Spleen (tissue), 11 donors: ENCODE measurements around the gene EXOC4. TPM values are rescaled to one million over a fixed set of nuclear protein-coding genes. Genes with fewer than 3 reads are reported as not detected.

Experiments
- DNase-seq: peaks from one replicate; pipeline ENCODE4 v3.0.0-alpha.2; 2020
- H3K27ac ChIP-seq, 8 donors: fragments of 200-600 bp; sonication (generic) in 7 of 8; 1 replicate in 4 of 8; 2 replicates in 4 of 8; pipeline versions ENCODE4 v1.5.0 to v1.8.0; 2016 to 2021; ENCODE audit warnings: inconsistent platforms in 4 of 8, mild to moderate bottlenecking in 4 of 8, moderate library complexity in 1 of 8
- H3K27me3 ChIP-seq, 7 donors: fragments of 200-600 bp; sonication (generic) in 6 of 7; replicated peaks in 1 of 7; 1 replicate in 4 of 7; 2 replicates in 3 of 7; pipeline versions ENCODE4 v1.5.0 to v1.8.0; 2016 to 2021; ENCODE audit warnings: inconsistent platforms in 3 of 7, mild to moderate bottlenecking in 1 of 7
- H3K36me3 ChIP-seq, 6 donors: fragments of 200-600 bp; sonication (generic) in 5 of 6; 1 replicate in 4 of 6; 2 replicates in 2 of 6; pipeline versions ENCODE4 v1.5.0 to v1.8.0; 2016 to 2021; ENCODE audit warnings: inconsistent platforms in 2 of 6
- H3K4me1 ChIP-seq, 6 donors: fragments of 200-600 bp; sonication (generic) in 5 of 6; 1 replicate in 3 of 6; 2 replicates in 3 of 6; pipeline versions ENCODE4 v1.5.0 to v1.8.0; 2016 to 2021; ENCODE audit warnings: inconsistent platforms in 3 of 6
- H3K4me3 ChIP-seq, 8 donors: fragments of 200-600 bp; sonication (generic) in 7 of 8; 1 replicate in 4 of 8; 2 replicates in 4 of 8; pipeline versions ENCODE4 v1.5.0 to v1.8.0; 2016 to 2021; ENCODE audit warnings: inconsistent platforms in 4 of 8, mild to moderate bottlenecking in 4 of 8, moderate library complexity in 2 of 8
- H3K9me3 ChIP-seq, 8 donors: fragments of 200-600 bp; sonication (generic) in 7 of 8; 1 replicate in 4 of 8; 2 replicates in 4 of 8; pipeline versions ENCODE4 v1.5.0 to v1.8.0; 2016 to 2021; ENCODE audit warnings: inconsistent platforms in 4 of 8
- CTCF ChIP-seq, 11 experiments: fragments of 200-600 bp in 7 of 11; fragments of 450-650 bp in 4 of 11; sonication (generic) in 4 of 11; IDR thresholded peaks in 8 of 11; conservative IDR thresholded peaks in 3 of 11; 1 replicate in 7 of 11; 2 replicates in 4 of 11; pipeline versions ENCODE4 v1.4.0 to v1.8.0; 2016 to 2021; ENCODE audit warnings: antibody characterized with exemption in 11 of 11, inconsistent platforms in 4 of 11, mild to moderate bottlenecking in 1 of 11
- POLR2A ChIP-seq, 3 donors: fragments of 450-650 bp; IDR thresholded peaks; one replicate each; pipeline ENCODE4 v1.5.1; 2017; ENCODE audit warnings: antibody characterized with exemption in 3 of 3, mild to moderate bottlenecking in 1 of 3
- POLR2AphosphoS5 ChIP-seq, 3 donors: sonication (generic); formaldehyde crosslinking; IDR thresholded peaks; one replicate each; pipeline ENCODE4 v1.5.1; 2017; ENCODE audit warnings: antibody characterized with exemption in 3 of 3
- WGBS, 5 donors: extraction: QIAGEN DNeasy Blood & Tissue Kit in 3 of 5; methylation state at CpG; one replicate each; pipeline versions ENCODE4 v1.1.5 to v1.1.7; 2013 to 2018; 5-methylcytosine and 5-hydroxymethylcytosine counted together
- intact Hi-C: fragments of 100-400 bp; cut with DNase I; formaldehyde crosslinking; loops from one replicate; pipeline ENCODE4 v1.15.0; 2023; ENCODE audit warnings: low total_unique reads
- polyA plus RNA-seq, 3 donors: library from polyadenylated mRNA; stranded (reverse); fragments of 200-250 nt; gene quantifications; one replicate each; pipeline ENCODE4 v1.2.1, GENCODE V29; 2013
- total RNA-seq, 7 donors: library from RNA; depleted of rRNA in 3 of 7; stranded (reverse); fragments of >200 nt in 3 of 7; fragmentation: NEBNext Ultra II Directional in 4 of 7; extraction: Animal tissue kit (Norgen Biotek cat#: 25700) in 4 of 7; gene quantifications; one replicate each; pipeline versions ENCODE4 v1.1.0 to v1.2.1, GENCODE V29; 2016 to 2021
- donor health status: healthy with polysubstance abuse.
- donor health status: DM: no; HTN: no; CAD: no; lungs with moderate emphysema.
- donor health status: DM: no; HTN: no; CAD: no.
- donor health status: Bipolar disorder and iron deficiency.
- donor health status: healthy.
- donor health status: DM: no; HTN: no; CAD: no.
- donor health status: DM: yes; HTN: yes; CAD: no.

EXOC4 gene
- total and polyA plus RNA-seq, 10 donors: 14.1 to 138 (median 102) TPM

DNA sequence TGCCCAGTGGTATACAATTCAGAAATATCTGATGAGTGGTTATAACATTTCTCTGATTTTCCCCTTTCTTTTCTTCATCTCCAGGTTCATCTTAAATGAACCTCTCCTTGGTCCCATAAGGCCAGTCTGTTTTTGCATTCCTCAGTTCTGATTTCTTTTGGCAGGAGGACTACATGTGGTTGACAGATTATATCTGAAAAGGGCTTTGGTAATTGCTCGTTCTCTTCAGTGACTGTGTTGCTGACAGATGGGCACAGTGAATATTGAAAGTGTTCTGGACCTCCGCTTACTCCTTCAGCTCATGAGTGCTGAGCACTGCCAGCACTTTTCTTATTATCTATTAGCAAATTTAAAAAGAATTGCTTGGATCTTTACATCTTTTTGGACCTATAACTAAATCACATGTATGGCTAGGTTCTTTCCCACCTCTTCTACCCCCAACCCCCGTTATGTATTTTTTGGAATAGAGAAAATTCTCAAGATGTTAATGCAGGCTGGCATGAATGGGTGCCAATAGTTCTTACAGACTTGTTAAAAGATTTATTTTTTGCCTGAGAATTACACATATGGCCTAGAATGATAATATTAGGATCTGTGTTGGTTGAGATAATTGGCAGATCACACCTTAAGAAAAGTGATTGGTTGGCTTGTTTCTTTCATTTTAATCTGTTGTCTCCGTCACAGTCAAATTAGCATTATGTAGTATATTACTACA lies 323.0 kb downstream of the EXOC4 start:
- TF ChIP-seq CTCF (IDR thresholded peaks at IDR 0.05 in 8 of 11, conservative IDR thresholded peaks at IDR 0.05 in 3 of 11) (no peak), POLR2AphosphoS5 (IDR thresholded peaks at IDR 0.05) (no peak), POLR2A (IDR thresholded peaks at IDR 0.05) (no peak)
- Histone ChIP-seq H3K9me3 (no peaks in the 10 kb centered on the region), H3K4me3 (no peak overlapping the region), H3K4me1 (peaks cover 0 to 4% (median 0%) of the 10 kb centered on the region in 6 donors), H3K27ac (no peak overlapping the region), H3K27me3 (no peaks in the 10 kb centered on the region), H3K36me3 (peaks cover 0 to 14% (median 0%) of the 10 kb centered on the region in 6 donors)
- DNase-seq: no peak
- 87 to 94% (median 90%) methylated on average over 4 of the region's 4 CpGs for WGBS, 5 donors
- intact Hi-C loops: no loop called here

GRCh38 chr7:133576612-133577168 lies 323.8 kb downstream of the EXOC4 start:
- no peaks in the 10 kb centered on the region for H3K27me3 ChIP-seq
- H3K4me1 ChIP-seq: peaks cover 0 to 4% (median 0%) of the 10 kb centered on the region in 6 donors
- no peaks in the 10 kb centered on the region for H3K9me3 ChIP-seq
- TF ChIP-seq CTCF (IDR thresholded peaks at IDR 0.05 in 8 of 11, conservative IDR thresholded peaks at IDR 0.05 in 3 of 11): no peak
- no peak overlapping the region for H3K4me3 ChIP-seq
- WGBS, 5 donors: 90 to 97% (median 95%) methylated on average over 6 of the region's 6 CpGs
- peaks cover 0 to 15% (median 0%) of the 10 kb centered on the region in 6 donors for H3K36me3 ChIP-seq
- intact Hi-C loops: no loop called here
- no peak overlapping the region for H3K27ac ChIP-seq
- DNase-seq: no peak

DNA sequence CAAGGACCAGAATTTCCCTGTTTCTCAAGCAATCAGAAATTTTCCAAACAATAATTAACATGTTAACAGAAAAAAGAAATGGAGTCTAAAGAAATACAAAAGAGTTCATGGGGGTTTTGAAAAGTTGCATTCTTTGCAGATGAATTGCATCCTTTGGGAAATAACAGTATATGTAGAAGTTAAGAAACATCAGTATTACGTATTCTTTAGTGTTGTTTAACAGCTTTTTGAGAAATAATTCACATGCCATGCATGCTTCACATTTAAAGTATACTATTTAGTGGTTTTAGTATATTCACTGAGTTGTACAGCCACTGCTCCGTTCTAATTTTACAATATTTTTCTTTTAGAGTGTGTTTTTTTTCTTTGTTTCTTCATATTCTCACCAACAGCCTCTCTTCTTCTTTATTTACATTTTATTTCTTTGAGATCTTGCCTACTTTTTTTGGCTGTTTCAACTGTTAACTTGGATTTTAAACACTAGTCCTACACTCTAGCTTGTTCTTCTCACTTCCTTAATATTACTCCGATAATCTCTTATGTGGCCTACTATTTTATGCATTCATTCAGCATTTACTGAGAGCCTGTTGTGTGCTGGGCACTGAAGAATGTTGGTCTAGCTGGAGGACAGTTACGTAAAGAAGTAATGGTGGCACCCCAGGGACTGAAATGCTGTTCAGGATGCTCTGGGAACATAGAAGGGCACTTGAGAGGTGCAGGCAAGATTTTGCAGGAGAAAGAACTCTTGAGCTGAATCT lies 330.1 kb downstream of the EXOC4 start:
- Histone ChIP-seq H3K9me3 (peaks cover 0 to 4% (median 0%) of the 10 kb centered on the region in 8 donors), H3K4me1 (peaks cover 0 to 11% (median 6%) of the 10 kb centered on the region in 6 donors), H3K27ac (no peak overlapping the region), H3K27me3 (no peaks in the 10 kb centered on the region), H3K4me3 (no peak overlapping the region), H3K36me3 (peaks cover 0 to 15% (median 0%) of the 10 kb centered on the region in 6 donors)
- 74 to 95% (median 81%) methylated on average over 4 of the region's 4 CpGs for WGBS, 5 donors
- intact Hi-C loops: no loop called here
- DNase-seq: no peak
- TF ChIP-seq POLR2AphosphoS5 (IDR thresholded peaks at IDR 0.05) (no peak), CTCF (IDR thresholded peaks at IDR 0.05 in 8 of 11, conservative IDR thresholded peaks at IDR 0.05 in 3 of 11) (no peak), POLR2A (IDR thresholded peaks at IDR 0.05) (no peak)
